ENCODE data around the gene TXNRD1. TPM values are rescaled to one million over a fixed set of nuclear protein-coding genes. Genes with fewer than 3 reads are reported as not detected.

TXNRD1 gene
- total and polyA plus RNA-seq, 2 experiments from 2014 or later: 43.5 to 74.9 TPM

DNA sequence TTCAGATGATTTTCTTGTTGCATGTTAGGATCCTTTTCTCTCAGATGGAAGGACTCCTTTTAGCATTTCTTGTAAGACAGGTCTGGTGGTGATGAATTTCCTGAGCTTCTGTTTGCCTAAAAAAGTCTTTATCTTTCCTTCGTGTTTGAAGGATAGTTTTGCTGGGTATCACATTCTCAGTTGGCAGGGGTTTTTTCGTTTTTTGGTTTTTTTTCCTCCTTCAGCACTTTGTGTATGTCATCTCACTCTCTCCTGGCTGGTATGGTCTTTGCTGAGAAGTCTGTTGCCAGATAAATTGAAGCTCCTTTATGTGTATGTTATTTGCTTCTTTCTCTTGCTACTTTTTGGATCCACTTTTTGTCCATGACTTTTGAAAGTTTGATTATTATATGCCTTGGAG, 15.6 kb upstream of the TXNRD1 start:
- no peaks in the 10 kb centered on the region for H3K9me3 ChIP-seq (ENCODE audit: low read depth)
- H3K27ac ChIP-seq: no peak overlapping the region
- H3K27me3 ChIP-seq: no peaks in the 10 kb centered on the region
- DNase-seq (ENCODE audit: low read depth in 1 of 2, low spot score in 1 of 2): no peak
- no peak overlapping the region for H3K4me3 ChIP-seq
- H3K36me3 ChIP-seq: no peaks in the 10 kb centered on the region
- no peaks in the 10 kb centered on the region for H3K4me1 ChIP-seq (ENCODE audit: low read depth)
- TF ChIP-seq, protein P1, sequence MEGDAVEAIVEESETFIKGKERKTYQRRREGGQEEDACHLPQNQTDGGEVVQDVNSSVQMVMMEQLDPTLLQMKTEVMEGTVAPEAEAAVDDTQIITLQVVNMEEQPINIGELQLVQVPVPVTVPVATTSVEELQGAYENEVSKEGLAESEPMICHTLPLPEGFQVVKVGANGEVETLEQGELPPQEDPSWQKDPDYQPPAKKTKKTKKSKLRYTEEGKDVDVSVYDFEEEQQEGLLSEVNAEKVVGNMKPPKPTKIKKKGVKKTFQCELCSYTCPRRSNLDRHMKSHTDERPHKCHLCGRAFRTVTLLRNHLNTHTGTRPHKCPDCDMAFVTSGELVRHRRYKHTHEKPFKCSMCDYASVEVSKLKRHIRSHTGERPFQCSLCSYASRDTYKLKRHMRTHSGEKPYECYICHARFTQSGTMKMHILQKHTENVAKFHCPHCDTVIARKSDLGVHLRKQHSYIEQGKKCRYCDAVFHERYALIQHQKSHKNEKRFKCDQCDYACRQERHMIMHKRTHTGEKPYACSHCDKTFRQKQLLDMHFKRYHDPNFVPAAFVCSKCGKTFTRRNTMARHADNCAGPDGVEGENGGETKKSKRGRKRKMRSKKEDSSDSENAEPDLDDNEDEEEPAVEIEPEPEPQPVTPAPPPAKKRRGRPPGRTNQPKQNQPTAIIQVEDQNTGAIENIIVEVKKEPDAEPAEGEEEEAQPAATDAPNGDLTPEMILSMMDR (IDR thresholded peaks at IDR 0.05; ENCODE audit: low read depth, low read length): no peak

DNA sequence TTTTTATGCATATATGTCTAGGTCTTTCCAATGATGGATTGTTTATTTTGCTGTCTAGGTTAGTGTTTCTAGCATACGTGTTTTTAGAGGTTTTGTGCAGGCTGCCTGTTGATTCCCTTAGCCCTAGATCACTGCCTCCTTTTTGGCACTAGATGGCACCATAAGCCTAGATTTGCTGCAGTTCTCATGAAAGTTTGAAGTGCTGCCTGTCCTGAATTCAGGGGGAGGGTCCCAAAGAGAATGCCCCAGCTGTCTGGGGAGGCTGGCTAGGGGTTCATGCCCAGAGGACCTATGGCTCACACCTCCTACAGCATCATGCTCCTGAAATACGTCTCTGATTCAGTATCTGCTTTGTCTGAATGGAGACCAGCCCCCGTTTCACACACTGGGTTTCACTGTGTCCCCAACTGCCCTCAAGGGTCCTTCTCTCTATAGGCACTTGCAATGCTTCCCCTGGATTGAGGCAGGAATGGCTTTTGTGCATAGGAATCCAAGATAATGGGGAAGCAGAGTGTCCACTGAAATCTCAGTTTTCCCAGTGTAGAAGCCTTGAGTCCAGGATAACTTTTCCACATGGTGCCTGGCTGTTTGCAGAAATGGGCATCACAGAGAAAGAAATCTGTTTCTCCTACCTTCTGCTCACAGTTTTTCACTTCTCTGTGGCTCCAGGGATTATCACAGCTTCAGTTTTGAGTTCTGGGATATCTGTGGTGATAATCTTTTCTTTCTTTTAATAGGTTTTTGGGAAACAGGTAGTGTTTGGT, 14.2 kb upstream of the TXNRD1 start:
- Histone ChIP-seq H3K4me1 (ENCODE audit: low read depth) (no peaks in the 10 kb centered on the region), H3K9me3 (ENCODE audit: low read depth) (no peaks in the 10 kb centered on the region), H3K4me3 (no peak overlapping the region), H3K27me3 (no peaks in the 10 kb centered on the region), H3K27ac (no peak overlapping the region), H3K36me3 (no peaks in the 10 kb centered on the region)
- peak; percentile 63 to 83 for DNase-seq (ENCODE audit: low read depth in 1 of 2, low spot score in 1 of 2)
- TF ChIP-seq, protein P1 (IDR thresholded peaks at IDR 0.05; ENCODE audit: low read depth, low read length): peak; percentile 87

DNA sequence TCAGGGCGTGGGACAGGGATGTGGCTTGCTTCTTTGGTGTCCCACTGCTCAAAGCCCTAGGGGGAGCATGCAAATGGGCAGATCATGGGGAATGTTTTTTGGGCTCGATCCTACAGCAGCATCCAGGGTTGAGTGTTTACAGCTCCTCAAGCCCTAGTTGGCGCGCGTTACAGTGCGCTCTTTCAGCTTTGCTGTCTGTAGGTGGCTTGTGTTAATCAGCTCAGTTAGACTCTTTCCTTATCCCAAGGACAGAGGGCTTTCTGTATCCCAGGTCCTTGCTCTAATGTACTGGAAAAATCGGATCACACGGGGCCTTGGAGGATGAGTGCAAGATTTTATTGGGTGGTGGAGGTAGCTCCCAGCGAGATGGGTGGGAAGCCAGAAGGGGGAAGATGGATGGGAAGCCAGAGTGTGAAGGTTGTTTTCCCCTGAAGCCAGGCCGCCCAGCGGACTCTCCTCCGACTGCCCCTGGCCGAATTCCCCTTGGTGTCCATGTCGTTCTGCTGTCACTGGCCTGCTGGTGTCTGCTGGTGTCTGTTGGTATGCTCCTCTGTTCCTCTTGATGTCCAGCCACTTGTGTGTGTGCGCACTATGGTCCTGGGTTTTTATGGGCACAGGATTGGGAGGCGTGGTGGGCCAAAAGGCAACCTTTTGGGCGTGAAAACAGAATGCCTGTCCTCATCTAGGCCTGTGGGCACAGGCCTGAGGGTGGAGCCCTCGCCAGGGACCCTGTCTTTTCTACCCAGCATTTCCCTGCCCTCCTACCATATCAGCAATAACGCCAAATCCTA, 10.7 kb upstream of the TXNRD1 start:
- H3K9me3 ChIP-seq (ENCODE audit: low read depth): no peaks in the 10 kb centered on the region
- H3K4me3 ChIP-seq: no peak overlapping the region
- no peaks in the 10 kb centered on the region for H3K27me3 ChIP-seq
- no peaks in the 10 kb centered on the region for H3K36me3 ChIP-seq
- TF ChIP-seq, protein P1 (IDR thresholded peaks at IDR 0.05; ENCODE audit: low read depth, low read length): no peak
- H3K27ac ChIP-seq: no peak overlapping the region
- no peaks in the 10 kb centered on the region for H3K4me1 ChIP-seq (ENCODE audit: low read depth)
- DNase-seq (ENCODE audit: low read depth in 1 of 2, low spot score in 1 of 2): no peak

DNA sequence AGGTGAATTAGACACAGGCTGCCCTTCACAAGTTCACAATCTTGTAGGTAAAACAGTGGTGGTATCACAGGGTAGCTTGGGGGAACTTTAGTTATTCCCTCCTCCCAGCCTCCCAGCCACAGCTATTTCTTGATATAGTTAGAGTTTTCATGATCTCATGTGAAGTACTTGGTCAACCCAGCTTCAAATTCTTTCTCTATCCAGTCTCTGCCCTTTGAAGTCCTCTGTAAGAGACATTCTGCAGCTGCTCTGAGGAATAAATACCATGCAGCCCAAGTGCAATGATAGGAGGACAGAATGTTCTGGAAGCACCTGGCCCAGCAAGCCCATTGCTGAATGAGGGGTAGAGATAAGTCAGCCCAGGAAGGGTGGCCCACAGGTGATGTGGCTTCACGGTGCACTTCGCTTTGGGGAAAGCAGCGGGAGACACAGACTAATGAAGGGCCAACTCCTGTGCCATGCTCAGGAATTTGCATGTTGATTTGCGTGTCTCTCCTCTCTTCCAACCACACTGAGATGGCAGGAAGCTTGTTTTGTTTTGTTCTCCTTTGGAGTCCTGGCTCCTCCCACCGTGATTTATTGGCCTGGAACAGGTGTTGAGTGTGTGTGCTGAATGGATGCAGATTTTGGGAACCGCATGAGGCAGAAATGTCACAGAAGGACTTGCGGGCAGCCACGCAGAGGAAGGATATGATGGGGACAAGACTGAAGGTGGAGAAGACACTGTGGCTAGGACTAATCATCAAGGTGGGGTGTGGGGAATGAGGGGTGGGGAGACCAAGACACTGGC, 8.0 kb upstream of the TXNRD1 start:
- no peaks in the 10 kb centered on the region for H3K36me3 ChIP-seq
- H3K4me1 ChIP-seq (ENCODE audit: low read depth): no peaks in the 10 kb centered on the region
- H3K27ac ChIP-seq: no peak overlapping the region
- TF ChIP-seq, protein P1 (IDR thresholded peaks at IDR 0.05; ENCODE audit: low read depth, low read length): no peak
- H3K4me3 ChIP-seq: no peak overlapping the region
- H3K27me3 ChIP-seq: no peaks in the 10 kb centered on the region
- no peak for DNase-seq (ENCODE audit: low read depth in 1 of 2, low spot score in 1 of 2)
- H3K9me3 ChIP-seq (ENCODE audit: low read depth): no peaks in the 10 kb centered on the region

DNA sequence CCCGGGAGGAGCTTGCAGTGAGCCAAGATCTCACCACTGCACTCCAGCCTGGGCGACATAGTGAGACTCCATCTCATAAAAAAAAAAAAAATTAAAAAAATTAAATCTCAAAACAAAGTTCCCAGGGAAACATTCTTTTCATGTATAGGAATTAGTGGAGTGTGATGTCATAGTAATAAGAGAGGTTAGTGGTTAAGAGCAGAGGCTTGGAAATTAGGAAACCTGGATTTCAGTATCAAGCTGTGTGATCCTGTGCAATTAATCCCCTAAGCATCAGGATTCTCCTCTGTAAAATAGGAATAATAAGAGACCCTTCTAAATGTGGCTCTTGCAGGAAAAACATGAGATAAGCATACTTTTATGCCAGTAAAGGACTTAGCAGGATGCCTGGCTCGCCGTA, 3.1 kb upstream of the TXNRD1 start:
- no peak overlapping the region for H3K27ac ChIP-seq
- TF ChIP-seq, protein P1 (IDR thresholded peaks at IDR 0.05; ENCODE audit: low read depth, low read length): no peak
- no peaks in the 10 kb centered on the region for H3K27me3 ChIP-seq
- H3K4me1 ChIP-seq (ENCODE audit: low read depth): no peaks in the 10 kb centered on the region
- no peaks in the 10 kb centered on the region for H3K9me3 ChIP-seq (ENCODE audit: low read depth)
- no peak for DNase-seq (ENCODE audit: low read depth in 1 of 2, low spot score in 1 of 2)
- no peaks in the 10 kb centered on the region for H3K36me3 ChIP-seq
- H3K4me3 ChIP-seq: no peak overlapping the region

Data from cardiac muscle cell (in vitro differentiated cells and primary cell).